ENCODE data around the gene IDI1.
"Not testable (repeated sequence)": the region's sequence is repeated elsewhere in the genome, so short reads cannot be mapped to it uniquely, and the experiment has no call there.

Gene IDI1

GRCh38 chr10:1033601-1034000 is 15.3 kb downstream of the IDI1 start:
- no peak for DNase-seq

- no peak for DNase-seq
These were observed 19.1 kb downstream of the IDI1 start for GRCh38 chr10:1029838-1030237.

- no peak for DNase-seq
These were observed 22.3 kb downstream of the IDI1 start for GRCh38 chr10:1026578-1026977.

GRCh38 chr10:1025683-1026082 is 23.2 kb downstream of the IDI1 start, which contains the start of gene IDI2:
IDI2 (minus strand) TSS chr10:1025859; CDS start chr10:1024723, 1,136 bp downstream.
- DNase-seq, result no peak

GRCh38 chr10:1024103-1024502 is 24.8 kb downstream of the IDI1 start:
- no peak for DNase-seq

- DNase-seq, result no peak
These were observed 26.5 kb downstream of the IDI1 start for GRCh38 chr10:1022413-1022812.

- DNase-seq, result no peak
These were observed 28.0 kb downstream of the IDI1 start for GRCh38 chr10:1020958-1021357.

- no peak for DNase-seq
These were observed 28.5 kb downstream of the IDI1 start for GRCh38 chr10:1020460-1020859.

GRCh38 chr10:1019362-1019761 is 29.6 kb downstream of the IDI1 start:
- no peak for DNase-seq

GRCh38 chr10:1015688-1016087 is 33.2 kb downstream of the IDI1 start:
- DNase-seq, result no peak

GRCh38 chr10:1011696-1012095 is 37.2 kb downstream of the IDI1 start:
- no peak for DNase-seq

GRCh38 chr10:1010703-1011102 is 38.2 kb downstream of the IDI1 start:
- no peak for DNase-seq

GRCh38 chr10:1009947-1010346 is 39.0 kb downstream of the IDI1 start:
- DNase-seq, result not testable (repeated sequence)

- peak; percentile 84 for DNase-seq
These were observed 39.8 kb downstream of the IDI1 start for GRCh38 chr10:1009071-1009494.

GRCh38 chr10:1007583-1007982 is 41.3 kb downstream of the IDI1 start:
- no peak for DNase-seq

GRCh38 chr10:1006573-1006972 is 42.3 kb downstream of the IDI1 start:
- no peak for DNase-seq

GRCh38 chr10:1003884-1004670 is 44.8 kb downstream of the IDI1 start:
- DNase-seq, result peak; percentile 22

GRCh38 chr10:1002425-1003006 is 46.4 kb downstream of the IDI1 start:
- no peak for DNase-seq

GRCh38 chr10:997266-998022 is 51.5 kb downstream of the IDI1 start:
- DNase-seq, result no peak

- DNase-seq, result no peak
These were observed 52.9 kb downstream of the IDI1 start for GRCh38 chr10:996031-996430.

GRCh38 chr10:995559-995926 is 53.4 kb downstream of the IDI1 start:
- DNase-seq, result no peak

GRCh38 chr10:994836-995558 is 53.9 kb downstream of the IDI1 start:
- DNase-seq, result no peak

GRCh38 chr10:992871-993270 is 56.0 kb downstream of the IDI1 start:
- peak; percentile 37 for DNase-seq
